Measurements from ENCODE around the gene MIA2.
"Not testable (repeated sequence)": the region's sequence is repeated elsewhere in the genome, so short reads cannot be mapped to it uniquely, and the experiment has no call there.

Gene MIA2

GRCh38 chr14:39203659-39204606, 29.8 kb upstream of the MIA2 start:
- DNase-seq (ENCODE audit: low spot score), result peak; percentile 93
- H3K27me3 ChIP-seq (ENCODE audit: insufficient read depth, poor library complexity, severe bottlenecking), result no peaks in the 10 kb centered on the region
- no peak overlapping the region for H3K4me3 ChIP-seq (ENCODE audit: severe bottlenecking)
- ATAC-seq (ENCODE audit: low read depth), result peak; percentile 76
- peaks cover 14% of the 10 kb centered on the region for H3K4me1 ChIP-seq (ENCODE audit: insufficient read depth, poor library complexity, severe bottlenecking)
- no peak for TF ChIP-seq CTCF (IDR thresholded peaks at IDR 0.05; ENCODE audit: poor library complexity, severe bottlenecking)
- H3K36me3 ChIP-seq (ENCODE audit: low read depth), result no peaks in the 10 kb centered on the region
- H3K27ac ChIP-seq (ENCODE audit: poor library complexity, severe bottlenecking), result peak overlapping the region; percentile 31
- H3K9me3 ChIP-seq (ENCODE audit: severe bottlenecking), result no peaks in the 10 kb centered on the region

- H3K27ac ChIP-seq (ENCODE audit: poor library complexity, severe bottlenecking); ATAC-seq (ENCODE audit: low read depth); H3K9me3 ChIP-seq (ENCODE audit: severe bottlenecking); DNase-seq (ENCODE audit: low spot score); H3K27me3 ChIP-seq (ENCODE audit: insufficient read depth, poor library complexity, severe bottlenecking); H3K36me3 ChIP-seq (ENCODE audit: low read depth); H3K4me3 ChIP-seq (ENCODE audit: severe bottlenecking): not testable (repeated sequence)
- peaks cover 19% of the 10 kb centered on the region for H3K4me1 ChIP-seq (ENCODE audit: insufficient read depth, poor library complexity, severe bottlenecking)
Measured at GRCh38 chr14:39207430-39207829, 26.3 kb upstream of the MIA2 start.

- H3K4me3 ChIP-seq (ENCODE audit: severe bottlenecking), result no peak overlapping the region
- peaks cover 5% of the 10 kb centered on the region for H3K4me1 ChIP-seq (ENCODE audit: insufficient read depth, poor library complexity, severe bottlenecking)
- no peak for ATAC-seq (ENCODE audit: low read depth)
- no peaks in the 10 kb centered on the region for H3K9me3 ChIP-seq (ENCODE audit: severe bottlenecking)
- no peak overlapping the region for H3K27ac ChIP-seq (ENCODE audit: poor library complexity, severe bottlenecking)
- TF ChIP-seq CTCF (IDR thresholded peaks at IDR 0.05; ENCODE audit: poor library complexity, severe bottlenecking), result no peak
- no peaks in the 10 kb centered on the region for H3K27me3 ChIP-seq (ENCODE audit: insufficient read depth, poor library complexity, severe bottlenecking)
- H3K36me3 ChIP-seq (ENCODE audit: low read depth), result no peaks in the 10 kb centered on the region
- DNase-seq (ENCODE audit: low spot score), result no peak
Measured at GRCh38 chr14:39211109-39211741, 22.5 kb upstream of the MIA2 start.

- Histone ChIP-seq H3K27me3 (ENCODE audit: insufficient read depth, poor library complexity, severe bottlenecking) (no peaks in the 10 kb centered on the region), H3K4me1 (ENCODE audit: insufficient read depth, poor library complexity, severe bottlenecking) (peaks cover 9% of the 10 kb centered on the region), H3K36me3 (ENCODE audit: low read depth) (no peaks in the 10 kb centered on the region), H3K4me3 (ENCODE audit: severe bottlenecking) (no peak overlapping the region), H3K9me3 (ENCODE audit: severe bottlenecking) (no peaks in the 10 kb centered on the region), H3K27ac (ENCODE audit: poor library complexity, severe bottlenecking) (no peak overlapping the region)
- ATAC-seq (ENCODE audit: low read depth) (peak; percentile 90), DNase-seq (ENCODE audit: low spot score) (no peak)
- TF ChIP-seq CTCF (IDR thresholded peaks at IDR 0.05; ENCODE audit: poor library complexity, severe bottlenecking), result no peak
Measured at GRCh38 chr14:39212034-39212433, 21.7 kb upstream of the MIA2 start.

- H3K27ac ChIP-seq (ENCODE audit: poor library complexity, severe bottlenecking), result no peak overlapping the region
- peaks cover 15% of the 10 kb centered on the region for H3K4me1 ChIP-seq (ENCODE audit: insufficient read depth, poor library complexity, severe bottlenecking)
- no peaks in the 10 kb centered on the region for H3K36me3 ChIP-seq (ENCODE audit: low read depth)
- DNase-seq (ENCODE audit: low spot score) (no peak), ATAC-seq (ENCODE audit: low read depth) (no peak)
- TF ChIP-seq CTCF (IDR thresholded peaks at IDR 0.05; ENCODE audit: poor library complexity, severe bottlenecking), result no peak
- no peaks in the 10 kb centered on the region for H3K9me3 ChIP-seq (ENCODE audit: severe bottlenecking)
- H3K4me3 ChIP-seq (ENCODE audit: severe bottlenecking), result no peak overlapping the region
- H3K27me3 ChIP-seq (ENCODE audit: insufficient read depth, poor library complexity, severe bottlenecking), result no peaks in the 10 kb centered on the region
Measured at GRCh38 chr14:39212693-39213092, 21.0 kb upstream of the MIA2 start.

Data from RWPE2 (cell line).